HepG2 (cell line): ENCODE measurements around the gene JSRP1. TPM values are rescaled to one million over a fixed set of nuclear protein-coding genes. Genes with fewer than 3 reads are reported as not detected.

ENCODE experiments used
- GLI4 ChIP-seq: sonication (generic); formaldehyde crosslinking; IDR thresholded peaks from 2 replicates; pipeline ENCODE4 v1.5.1; 2020; ENCODE audit warnings: missing genetic modification reagents, mild to moderate bottlenecking, moderate library complexity, borderline replicate concordance
- GTF3A ChIP-seq: sonication (generic); formaldehyde crosslinking; conservative IDR thresholded peaks from 2 replicates; pipeline ENCODE4 v1.4.0; 2020; ENCODE audit warnings: mild to moderate bottlenecking, missing genetic modification reagents
- MYC ChIP-seq: sonication (generic); formaldehyde crosslinking; IDR thresholded peaks from 2 replicates; pipeline ENCODE4 v1.9.0; 2021; ENCODE audit warnings: missing genetic modification reagents, borderline replicate concordance
- SP140L ChIP-seq: sonication (generic); formaldehyde crosslinking; IDR thresholded peaks from 2 replicates; pipeline ENCODE4 v1.4.0; 2020; ENCODE audit warnings: missing genetic modification reagents, borderline replicate concordance
- SUZ12 ChIP-seq: fragments of 150-350 bp; IDR thresholded peaks from 2 replicates; pipeline ENCODE4 v1.6.1; 2014; ENCODE audit warnings: low read depth, low read length
- XRCC5 ChIP-seq: fragments of 200-400 bp; formaldehyde crosslinking; optimal IDR thresholded peaks from 2 replicates; pipeline ENCODE3; 2017; ENCODE audit warnings: mild to moderate bottlenecking, low read length
- ZNF138 ChIP-seq: sonication (generic); formaldehyde crosslinking; IDR thresholded peaks from 2 replicates; pipeline ENCODE4 v1.5.0; 2020; ENCODE audit warnings: mild to moderate bottlenecking, low read depth, missing genetic modification reagents
- ZNF205 ChIP-seq: IDR thresholded peaks from 2 replicates; pipeline ENCODE4 v1.6.1; 2018; ENCODE audit warnings: missing biosample characterization, missing genetic modification reagents
- ZNF234 ChIP-seq: sonication (generic); formaldehyde crosslinking; conservative IDR thresholded peaks from 2 replicates; pipeline ENCODE4 v1.5.1; 2020; ENCODE audit warnings: mild to moderate bottlenecking, missing genetic modification reagents
- ZNF235 ChIP-seq: sonication (generic); formaldehyde crosslinking; IDR thresholded peaks from 2 replicates; pipeline ENCODE4 v1.8.1; 2023; ENCODE audit warnings: mild to moderate bottlenecking, missing genetic modification reagents, borderline replicate concordance
- ZNF850 ChIP-seq: sonication (generic); formaldehyde crosslinking; conservative IDR thresholded peaks from 2 replicates; pipeline ENCODE4 v1.9.0; 2021; ENCODE audit warnings: mild to moderate bottlenecking, missing genetic modification reagents
- polyA plus RNA-seq, 8 experiments: library from polyadenylated mRNA; depleted of rRNA in 3 of 8; stranded (reverse) in 7 of 8; unstranded in 1 of 8; fragments of >200 nt; fragmentation: Illumina TruSeq in 4 of 8; extraction: Trizol in 4 of 8; gene quantifications; 2 replicates each; pipeline versions ENCODE4 v1.2.1 to v1.2.3, GENCODE V29; 2011 to 2016; ENCODE audit warnings: low read depth in 4 of 8, missing spikeins in 1 of 8, mixed read lengths in 1 of 8; ENCODE audit not compliant: insufficient read depth in 1 of 8
- total RNA-seq, 5 experiments: library from RNA; depleted of rRNA; stranded (reverse); fragments of >200 nt; fragmentation: Illumina TruSeq; extraction: Trizol; gene quantifications; 2 replicates each; pipeline ENCODE4 v1.2.3, GENCODE V29; 2016; ENCODE audit warnings: low read depth in 1 of 5
- TF ChIP-seq, protein P1 (sequence below): IDR thresholded peaks from 2 replicates; pipeline ENCODE4 v1.6.1; 2012; ENCODE audit warnings: low read length, improper control_type of control experiment
- TF ChIP-seq, protein P2 (sequence below): sonication (generic); formaldehyde crosslinking; IDR thresholded peaks from 2 replicates; pipeline ENCODE4 v1.4.0; 2020; ENCODE audit warnings: missing genetic modification reagents, low read depth, mild to moderate bottlenecking, borderline replicate concordance
- TF ChIP-seq, protein P3 (sequence below): sonication (generic); formaldehyde crosslinking; IDR thresholded peaks from 2 replicates; pipeline ENCODE4 v1.4.0; 2020; ENCODE audit warnings: missing genetic modification reagents, borderline replicate concordance
- TF ChIP-seq, protein P4 (sequence below): sonication (generic); formaldehyde crosslinking; IDR thresholded peaks from 2 replicates; pipeline ENCODE4 v1.4.0; 2020; ENCODE audit warnings: missing genetic modification reagents, borderline replicate concordance

Gene JSRP1
- total and polyA plus RNA-seq, 2 of the 13 experiments (the other 11 are each of a cell fraction or from before 2014, with no cell fraction given), result 0.16 to 0.38 TPM

DNA sequence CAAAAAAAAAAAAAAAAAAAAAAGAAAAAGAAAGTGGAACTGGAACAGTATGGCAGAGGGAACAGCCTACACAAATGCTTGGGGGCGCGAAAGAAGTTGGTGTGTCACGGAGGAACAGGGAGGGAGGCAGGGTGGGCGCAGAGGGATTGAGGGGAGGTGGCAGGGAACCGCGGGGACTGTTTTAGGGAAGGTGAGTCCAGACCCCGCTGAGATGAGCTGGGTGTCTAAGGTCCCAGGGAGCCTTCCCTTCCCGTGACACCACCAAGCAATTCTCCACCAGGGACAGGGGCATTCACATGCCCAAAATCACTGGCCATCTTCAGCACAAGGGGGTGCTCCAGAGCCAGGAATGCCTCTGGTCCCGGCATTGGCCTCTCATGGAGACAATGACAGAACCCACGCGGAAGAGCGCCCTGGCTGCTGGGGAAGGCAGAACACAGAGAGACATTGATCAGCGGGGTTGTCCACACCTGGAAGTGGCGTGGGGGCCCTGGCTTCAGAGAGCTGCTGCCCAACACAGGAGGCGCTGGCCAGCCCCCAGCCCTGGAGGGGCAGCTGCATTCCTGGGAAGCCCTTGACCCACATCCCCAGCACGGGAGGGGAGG is 18.8 kb upstream of the JSRP1 start (continued):
- TF ChIP-seq, protein P1, sequence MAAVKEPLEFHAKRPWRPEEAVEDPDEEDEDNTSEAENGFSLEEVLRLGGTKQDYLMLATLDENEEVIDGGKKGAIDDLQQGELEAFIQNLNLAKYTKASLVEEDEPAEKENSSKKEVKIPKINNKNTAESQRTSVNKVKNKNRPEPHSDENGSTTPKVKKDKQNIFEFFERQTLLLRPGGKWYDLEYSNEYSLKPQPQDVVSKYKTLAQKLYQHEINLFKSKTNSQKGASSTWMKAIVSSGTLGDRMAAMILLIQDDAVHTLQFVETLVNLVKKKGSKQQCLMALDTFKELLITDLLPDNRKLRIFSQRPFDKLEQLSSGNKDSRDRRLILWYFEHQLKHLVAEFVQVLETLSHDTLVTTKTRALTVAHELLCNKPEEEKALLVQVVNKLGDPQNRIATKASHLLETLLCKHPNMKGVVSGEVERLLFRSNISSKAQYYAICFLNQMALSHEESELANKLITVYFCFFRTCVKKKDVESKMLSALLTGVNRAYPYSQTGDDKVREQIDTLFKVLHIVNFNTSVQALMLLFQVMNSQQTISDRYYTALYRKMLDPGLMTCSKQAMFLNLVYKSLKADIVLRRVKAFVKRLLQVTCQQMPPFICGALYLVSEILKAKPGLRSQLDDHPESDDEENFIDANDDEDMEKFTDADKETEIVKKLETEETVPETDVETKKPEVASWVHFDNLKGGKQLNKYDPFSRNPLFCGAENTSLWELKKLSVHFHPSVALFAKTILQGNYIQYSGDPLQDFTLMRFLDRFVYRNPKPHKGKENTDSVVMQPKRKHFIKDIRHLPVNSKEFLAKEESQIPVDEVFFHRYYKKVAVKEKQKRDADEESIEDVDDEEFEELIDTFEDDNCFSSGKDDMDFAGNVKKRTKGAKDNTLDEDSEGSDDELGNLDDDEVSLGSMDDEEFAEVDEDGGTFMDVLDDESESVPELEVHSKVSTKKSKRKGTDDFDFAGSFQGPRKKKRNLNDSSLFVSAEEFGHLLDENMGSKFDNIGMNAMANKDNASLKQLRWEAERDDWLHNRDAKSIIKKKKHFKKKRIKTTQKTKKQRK, result no peak
- TF ChIP-seq XRCC5 (peak; percentile 39), ZNF138 (CRISPR knock-in tag) (no peak), ZNF850 (no peak), GTF3A (CRISPR knock-in tag) (no peak), ZNF235 (CRISPR knock-in tag) (no peak; the same call in 1 of the 2 replicates), SUZ12 (no peak), SP140L (CRISPR knock-in tag) (no peak), ZNF205 (CRISPR knock-in tag) (no peak), MYC (peak; percentile 35; the same call in 1 of the 2 replicates), ZNF234 (CRISPR knock-in tag) (no peak), GLI4 (CRISPR knock-in tag) (no peak)
- TF ChIP-seq, protein P2, sequence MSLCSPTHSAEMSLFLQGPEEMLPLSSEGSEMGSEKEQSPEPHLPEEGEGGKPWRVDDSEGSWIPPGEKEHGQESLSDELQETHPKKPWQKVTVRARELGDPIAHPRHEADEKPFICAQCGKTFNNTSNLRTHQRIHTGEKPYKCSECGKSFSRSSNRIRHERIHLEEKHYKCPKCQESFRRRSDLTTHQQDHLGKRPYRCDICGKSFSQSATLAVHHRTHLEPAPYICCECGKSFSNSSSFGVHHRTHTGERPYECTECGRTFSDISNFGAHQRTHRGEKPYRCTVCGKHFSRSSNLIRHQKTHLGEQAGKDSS (CRISPR knock-in tag), result no peak
- TF ChIP-seq, protein P3, sequence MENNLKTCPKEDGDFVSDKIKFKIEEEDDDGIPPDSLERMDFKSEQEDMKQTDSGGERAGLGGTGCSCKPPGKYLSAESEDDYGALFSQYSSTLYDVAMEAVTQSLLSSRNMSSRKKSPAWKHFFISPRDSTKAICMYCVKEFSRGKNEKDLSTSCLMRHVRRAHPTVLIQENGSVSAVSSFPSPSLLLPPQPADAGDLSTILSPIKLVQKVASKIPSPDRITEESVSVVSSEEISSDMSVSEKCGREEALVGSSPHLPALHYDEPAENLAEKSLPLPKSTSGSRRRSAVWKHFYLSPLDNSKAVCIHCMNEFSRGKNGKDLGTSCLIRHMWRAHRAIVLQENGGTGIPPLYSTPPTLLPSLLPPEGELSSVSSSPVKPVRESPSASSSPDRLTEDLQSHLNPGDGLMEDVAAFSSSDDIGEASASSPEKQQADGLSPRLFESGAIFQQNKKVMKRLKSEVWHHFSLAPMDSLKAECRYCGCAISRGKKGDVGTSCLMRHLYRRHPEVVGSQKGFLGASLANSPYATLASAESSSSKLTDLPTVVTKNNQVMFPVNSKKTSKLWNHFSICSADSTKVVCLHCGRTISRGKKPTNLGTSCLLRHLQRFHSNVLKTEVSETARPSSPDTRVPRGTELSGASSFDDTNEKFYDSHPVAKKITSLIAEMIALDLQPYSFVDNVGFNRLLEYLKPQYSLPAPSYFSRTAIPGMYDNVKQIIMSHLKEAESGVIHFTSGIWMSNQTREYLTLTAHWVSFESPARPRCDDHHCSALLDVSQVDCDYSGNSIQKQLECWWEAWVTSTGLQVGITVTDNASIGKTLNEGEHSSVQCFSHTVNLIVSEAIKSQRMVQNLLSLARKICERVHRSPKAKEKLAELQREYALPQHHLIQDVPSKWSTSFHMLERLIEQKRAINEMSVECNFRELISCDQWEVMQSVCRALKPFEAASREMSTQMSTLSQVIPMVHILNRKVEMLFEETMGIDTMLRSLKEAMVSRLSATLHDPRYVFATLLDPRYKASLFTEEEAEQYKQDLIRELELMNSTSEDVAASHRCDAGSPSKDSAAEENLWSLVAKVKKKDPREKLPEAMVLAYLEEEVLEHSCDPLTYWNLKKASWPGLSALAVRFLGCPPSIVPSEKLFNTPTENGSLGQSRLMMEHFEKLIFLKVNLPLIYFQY, result no peak
- TF ChIP-seq, protein P4, sequence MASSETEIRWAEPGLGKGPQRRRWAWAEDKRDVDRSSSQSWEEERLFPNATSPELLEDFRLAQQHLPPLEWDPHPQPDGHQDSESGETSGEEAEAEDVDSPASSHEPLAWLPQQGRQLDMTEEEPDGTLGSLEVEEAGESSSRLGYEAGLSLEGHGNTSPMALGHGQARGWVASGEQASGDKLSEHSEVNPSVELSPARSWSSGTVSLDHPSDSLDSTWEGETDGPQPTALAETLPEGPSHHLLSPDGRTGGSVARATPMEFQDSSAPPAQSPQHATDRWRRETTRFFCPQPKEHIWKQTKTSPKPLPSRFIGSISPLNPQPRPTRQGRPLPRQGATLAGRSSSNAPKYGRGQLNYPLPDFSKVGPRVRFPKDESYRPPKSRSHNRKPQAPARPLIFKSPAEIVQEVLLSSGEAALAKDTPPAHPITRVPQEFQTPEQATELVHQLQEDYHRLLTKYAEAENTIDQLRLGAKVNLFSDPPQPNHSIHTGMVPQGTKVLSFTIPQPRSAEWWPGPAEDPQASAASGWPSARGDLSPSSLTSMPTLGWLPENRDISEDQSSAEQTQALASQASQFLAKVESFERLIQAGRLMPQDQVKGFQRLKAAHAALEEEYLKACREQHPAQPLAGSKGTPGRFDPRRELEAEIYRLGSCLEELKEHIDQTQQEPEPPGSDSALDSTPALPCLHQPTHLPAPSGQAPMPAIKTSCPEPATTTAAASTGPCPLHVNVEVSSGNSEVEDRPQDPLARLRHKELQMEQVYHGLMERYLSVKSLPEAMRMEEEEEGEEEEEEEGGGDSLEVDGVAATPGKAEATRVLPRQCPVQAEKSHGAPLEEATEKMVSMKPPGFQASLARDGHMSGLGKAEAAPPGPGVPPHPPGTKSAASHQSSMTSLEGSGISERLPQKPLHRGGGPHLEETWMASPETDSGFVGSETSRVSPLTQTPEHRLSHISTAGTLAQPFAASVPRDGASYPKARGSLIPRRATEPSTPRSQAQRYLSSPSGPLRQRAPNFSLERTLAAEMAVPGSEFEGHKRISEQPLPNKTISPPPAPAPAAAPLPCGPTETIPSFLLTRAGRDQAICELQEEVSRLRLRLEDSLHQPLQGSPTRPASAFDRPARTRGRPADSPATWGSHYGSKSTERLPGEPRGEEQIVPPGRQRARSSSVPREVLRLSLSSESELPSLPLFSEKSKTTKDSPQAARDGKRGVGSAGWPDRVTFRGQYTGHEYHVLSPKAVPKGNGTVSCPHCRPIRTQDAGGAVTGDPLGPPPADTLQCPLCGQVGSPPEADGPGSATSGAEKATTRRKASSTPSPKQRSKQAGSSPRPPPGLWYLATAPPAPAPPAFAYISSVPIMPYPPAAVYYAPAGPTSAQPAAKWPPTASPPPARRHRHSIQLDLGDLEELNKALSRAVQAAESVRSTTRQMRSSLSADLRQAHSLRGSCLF, result no peak
